K562 (cell line): ENCODE measurements around the gene SOAT2. TPM values are rescaled to one million over a fixed set of nuclear protein-coding genes. Genes with fewer than 3 reads are reported as not detected.

Experiments
- ATAC-seq: fragments of 200-7000 bp; cut with Tn5 transposase; 3 replicates; pipeline ENCODE4 v1.9.1; 2020; ENCODE audit warnings: moderate library complexity
- BruUV-seq: library from RNA; stranded (reverse); fragments of 400-500 nt; replicated peaks from 2 replicates; lab custom pipeline; 2021; lab: Mats Ljungman, UMichigan
- CTCF ChIA-PET: fragments of 300-600 bp; formaldehyde crosslinking; extraction: SDS; loops from one replicate; lab custom pipeline; 2021; ENCODE audit warnings: low intra/inter-chr PET ratio; lab: Yijun Ruan, JAX
- POLR2A ChIA-PET: fragments of 300-600, 350-650 bp; sonication (Branson Sonifier 250); formaldehyde crosslinking; extraction: SDS; loops from one replicate; lab custom pipeline; 2021; ENCODE audit warnings: antibody characterized with exemption, inconsistent platforms; lab: Yijun Ruan, JAX
- DNase-seq, 4 experiments: peaks; one replicate each; pipeline versions ENCODE4 v3.0.0 to v3.0.0-alpha.2; 2011 to 2018; ENCODE audit warnings: low spot score in 3 of 4, mixed read lengths in 3 of 4; ENCODE audit errors: extremely low read depth in 1 of 4
- FAIRE-seq: peaks from 2 replicates; lab custom pipeline; 2011; peaks lifted over from hg19 to GRCh38; lab: Jason Lieb, UNC
- H2AFZ ChIP-seq: 2 replicates; pipeline ENCODE4 v1.6.0; 2011; ENCODE audit warnings: low read depth, low read length, control low read depth, inconsistent platforms
- H3K27ac ChIP-seq: fragments of 200-600 bp; 3 replicates; pipeline ENCODE4 v1.8.0; 2011; ENCODE audit warnings: low read depth, mild to moderate bottlenecking, control low read depth, inconsistent platforms, low read length, moderate library complexity, mixed read lengths; ENCODE audit errors: extremely low read depth
- H3K27me3 ChIP-seq, 2 experiments: fragments of 300-600 bp in 1 of 2; 2 replicates in 1 of 2; 3 replicates in 1 of 2; pipeline versions ENCODE4 v1.6.0 to v1.8.0; 2011; ENCODE audit warnings: inconsistent platforms in 2 of 2, low read length in 2 of 2, mild to moderate bottlenecking in 1 of 2, mixed read lengths in 1 of 2, moderate library complexity in 1 of 2; ENCODE audit not compliant: control insufficient read depth in 2 of 2, insufficient read depth in 2 of 2
- H3K36me3 ChIP-seq: fragments of 300-600 bp; 3 replicates; pipeline ENCODE4 v1.8.0; 2011; ENCODE audit warnings: mild to moderate bottlenecking, low read length, inconsistent platforms; ENCODE audit not compliant: control insufficient read depth, insufficient read depth
- H3K4me1 ChIP-seq, 2 experiments: fragments of 200-600 bp in 1 of 2; replicated peaks in 1 of 2; 2 replicates in 1 of 2; 3 replicates in 1 of 2; pipeline versions ENCODE4 v1.5.1 to v1.8.0; 2011; ENCODE audit warnings: inconsistent platforms in 2 of 2, low read length in 2 of 2, mild to moderate bottlenecking in 1 of 2, mixed read lengths in 1 of 2, moderate library complexity in 1 of 2; ENCODE audit not compliant: control insufficient read depth in 2 of 2, insufficient read depth in 2 of 2
- H3K4me2 ChIP-seq: 2 replicates; pipeline ENCODE4 v1.6.1; 2011; ENCODE audit warnings: low read length, control low read depth, inconsistent platforms, mixed read lengths; ENCODE audit not compliant: insufficient read depth
- H3K4me3 ChIP-seq: fragments of 200-600 bp; sonication (generic), shearing (Covaris generic); 2 replicates; pipeline ENCODE4 v1.5.1; 2016; ENCODE audit warnings: control low read depth, inconsistent platforms
- H3K79me2 ChIP-seq: fragments of 200-600 bp; 3 replicates; pipeline ENCODE4 v1.8.0; 2011; ENCODE audit warnings: low read length, inconsistent platforms; ENCODE audit not compliant: control insufficient read depth, insufficient read depth
- H3K9ac ChIP-seq, 2 experiments: 2 replicates each; pipeline versions ENCODE4 v1.6.0 to v1.6.1; 2011; ENCODE audit warnings: low read depth in 2 of 2, low read length in 2 of 2, control low read depth in 1 of 2, inconsistent platforms in 1 of 2, mild to moderate bottlenecking in 1 of 2, mixed read lengths in 1 of 2; ENCODE audit not compliant: insufficient read depth in 1 of 2
- H3K9me1 ChIP-seq: one replicate; pipeline ENCODE4 v1.6.0; 2011; ENCODE audit warnings: inconsistent platforms, mild to moderate bottlenecking, low read length, moderate library complexity; ENCODE audit not compliant: control insufficient read depth, insufficient read depth
- H3K9me3 ChIP-seq: replicated peaks from 2 replicates; pipeline ENCODE4 v1.5.1; 2011; ENCODE audit warnings: low read depth, low read length, inconsistent platforms; ENCODE audit not compliant: control insufficient read depth, insufficient read depth
- H4K20me1 ChIP-seq: replicated peaks from 2 replicates; pipeline ENCODE4 v1.6.1; 2011; ENCODE audit warnings: low read length, inconsistent platforms, mixed read lengths; ENCODE audit not compliant: control insufficient read depth, insufficient read depth
- CREBBP ChIP-seq: IDR thresholded peaks from one replicate; pipeline ENCODE4 v1.6.1; 2012; ENCODE audit warnings: low read depth, mild to moderate bottlenecking, control low read depth, inconsistent platforms, low read length
- FOS ChIP-seq: IDR thresholded peaks from 3 replicates; pipeline ENCODE4 v1.6.1; 2011; ENCODE audit not compliant: insufficient read length; ENCODE audit errors: extremely low read depth
- NR4A1 ChIP-seq, 2 experiments: fragments of 250-450 bp in 1 of 2; fragments of 450-650 bp in 1 of 2; sonication (Bioruptor Pico) in 1 of 2; IDR thresholded peaks; 2 replicates each; pipeline versions ENCODE4 v1.4.0 to v1.6.1; 2016 to 2020; ENCODE audit warnings: mild to moderate bottlenecking in 2 of 2, missing compliant biosample characterization in 1 of 2, missing genetic modification characterization in 1 of 2, moderate library complexity in 1 of 2
- TBL1XR1 ChIP-seq, 2 experiments: IDR thresholded peaks; 2 replicates each; pipeline ENCODE4 v1.6.1; 2012; ENCODE audit warnings: improper control_type of control experiment in 2 of 2, low read length in 2 of 2, mild to moderate bottlenecking in 1 of 2
- ZBTB8A ChIP-seq: fragments of 450-650 bp; IDR thresholded peaks from 2 replicates; pipeline ENCODE4 v1.6.1; 2018; ENCODE audit warnings: mild to moderate bottlenecking, moderate library complexity; ENCODE audit not compliant: partially characterized antibody
- ZKSCAN8 ChIP-seq: fragments of 200-800 bp; sonication (Bioruptor generic); IDR thresholded peaks from 2 replicates; pipeline ENCODE4 v1.6.1; 2016; ENCODE audit warnings: missing genetic modification characterization, missing compliant biosample characterization
- ZNF232 ChIP-seq: sonication (generic); formaldehyde crosslinking; IDR thresholded peaks from 2 replicates; pipeline ENCODE4 v1.8.0; 2022; ENCODE audit warnings: mild to moderate bottlenecking, missing genetic modification reagents
- ZNF263 ChIP-seq: sonication (generic); formaldehyde crosslinking; IDR thresholded peaks from 2 replicates; pipeline ENCODE4 v1.8.0; 2022; ENCODE audit warnings: mild to moderate bottlenecking, missing genetic modification reagents, borderline replicate concordance
- WGBS: fragments of 100-300 bp; shearing (Covaris generic); methylation state at CpG from one replicate; pipeline ENCODE4 v1.1.6; 2016; ENCODE audit warnings: low coverage, mixed read lengths; ENCODE audit not compliant: insufficient coverage; ENCODE audit errors: missing lambda C conversion rate; 5-methylcytosine and 5-hydroxymethylcytosine counted together
- in situ Hi-C: fragments of 300-500 bp; cut with MboI; formaldehyde crosslinking; loops from 4 replicates; pipeline ENCODE4 v1.15.0; 2018; ENCODE audit warnings: inconsistent platforms, mixed read lengths
- intact Hi-C: fragments of 100-400 bp; cut with micrococcal nuclease; formaldehyde crosslinking; loops from 2 replicates; pipeline ENCODE4 v1.14.2; 2022
- polyA plus RNA-seq, 8 experiments: library from polyadenylated mRNA; depleted of rRNA in 4 of 8; stranded (reverse) in 5 of 8; unstranded in 3 of 8; fragments of >200 nt; fragmentation: Nextera tagmentation in 2 of 8; fragmentation: Illumina TruSeq in 1 of 8; extraction: Ambion mirVana in 2 of 8; extraction: Trizol in 1 of 8; gene quantifications; 2 replicates each; pipeline versions ENCODE4 v1.2.1 to v1.2.3, GENCODE V29; 2011 to 2014; ENCODE audit warnings: inconsistent platforms in 1 of 8, missing spikeins in 1 of 8
- total RNA-seq, 7 experiments: library from RNA; depleted of rRNA in 6 of 7; stranded (reverse); fragments of >200 nt in 6 of 7; fragmentation: Illumina TruSeq in 2 of 7; extraction: Trizol in 2 of 7; gene quantifications; 2 replicates each; pipeline versions ENCODE4 v1.2.1 to v1.2.3, GENCODE V29; 2011 to 2021; ENCODE audit warnings: low replicate concordance in 1 of 7
- TF ChIP-seq, protein P1 (sequence below): sonication (generic); formaldehyde crosslinking; IDR thresholded peaks from 2 replicates; pipeline ENCODE4 v1.9.0; 2022; ENCODE audit warnings: mild to moderate bottlenecking, missing genetic modification reagents
- TF ChIP-seq, protein P2 (sequence below): IDR thresholded peaks from 2 replicates; pipeline ENCODE4 v1.6.1; 2012; ENCODE audit warnings: low read depth, low read length, improper control_type of control experiment, borderline replicate concordance

SOAT2 gene
- total and polyA plus RNA-seq, 9 of the 15 experiments (the other 6 are each of a cell fraction or from before 2014, with no cell fraction given): 0.04 TPM; not detected in 8

DNA sequence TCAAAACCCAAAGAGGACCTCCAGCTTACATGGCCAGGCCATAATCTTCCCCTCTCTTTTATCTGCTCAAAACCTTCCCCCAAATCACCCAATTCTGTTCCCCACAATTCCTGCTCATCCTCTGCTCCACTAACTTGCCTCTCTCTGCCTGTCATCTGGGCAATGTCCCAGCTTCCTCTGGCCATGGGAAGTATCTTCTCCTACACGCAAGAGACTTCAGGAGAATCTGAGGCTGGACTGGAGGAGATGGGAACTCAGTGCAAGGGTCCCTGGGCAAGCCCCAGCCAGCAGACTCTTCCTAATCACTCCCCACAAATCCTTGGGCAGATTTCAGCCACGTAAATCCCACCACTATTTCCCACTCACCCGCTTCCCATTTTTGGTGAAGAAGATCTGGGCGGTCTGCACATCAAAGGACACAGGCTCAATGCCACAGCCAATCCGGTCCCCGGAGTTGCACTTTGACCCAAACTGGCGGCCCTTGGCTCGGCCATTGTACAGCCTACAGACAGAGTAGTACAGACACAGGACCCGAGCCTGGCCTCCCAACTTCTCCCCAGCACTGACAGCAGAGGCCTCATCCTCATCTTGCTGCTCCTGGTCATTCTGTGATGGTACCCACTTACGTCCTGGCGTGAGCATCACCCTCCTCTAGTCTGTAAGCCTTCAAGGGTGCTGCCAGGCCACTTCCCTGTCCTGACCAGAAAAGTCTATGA is 28.8 kb upstream of the SOAT2 start:
- no peaks in the 10 kb centered on the region for H3K9me1 ChIP-seq
- intact Hi-C loops (no loop called here), in situ Hi-C loops (no loop called here)
- H3K4me3 ChIP-seq: no peak overlapping the region
- H4K20me1 ChIP-seq: no peaks in the 10 kb centered on the region
- no peak overlapping the region for H3K4me2 ChIP-seq
- no TSS peak for BruUV-seq
- no peak for DNase-seq
- H3K9ac ChIP-seq: no peak overlapping the region
- WGBS: 85% methylated on average over 11 of the region's 11 CpGs
- CTCF ChIA-PET: interaction anchor here (0.7 kb wide), 1 partner anchor 178 kb away, joined by 4 read pairs; no protein-coding TSS in a partner anchor
- peaks cover 8% of the 10 kb centered on the region; the same call in 2 of the 3 replicates for H3K79me2 ChIP-seq
- TF ChIP-seq, protein P1, sequence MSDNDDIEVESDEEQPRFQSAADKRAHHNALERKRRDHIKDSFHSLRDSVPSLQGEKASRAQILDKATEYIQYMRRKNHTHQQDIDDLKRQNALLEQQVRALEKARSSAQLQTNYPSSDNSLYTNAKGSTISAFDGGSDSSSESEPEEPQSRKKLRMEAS (CRISPR knock-in tag): 0 out of 2 replicates have a peak, but pooled peaks have one; percentile 20
- no peak for TF ChIP-seq TBL1XR1 (IDR thresholded peaks at IDR 0.05; ENCODE audit: low read length in 2 of 2)
- peaks cover 22 to 35% of the 10 kb centered on the region in 2 experiments for H3K4me1 ChIP-seq
- peaks cover 14% of the 10 kb centered on the region; the same call in 2 of the 3 replicates for H3K36me3 ChIP-seq
- ATAC-seq: no peak
- H2AFZ ChIP-seq: no peak overlapping the region
- POLR2A ChIA-PET: interaction anchor here (0.7 kb wide), 1 partner anchor 19 kb away, joined by 3 read pairs; no protein-coding TSS in a partner anchor
- no peak for FAIRE-seq
- H3K27me3 ChIP-seq: no peaks in the 10 kb centered on the region
- H3K27ac ChIP-seq: no peak overlapping the region
- H3K9me3 ChIP-seq: no peaks in the 10 kb centered on the region

DNA sequence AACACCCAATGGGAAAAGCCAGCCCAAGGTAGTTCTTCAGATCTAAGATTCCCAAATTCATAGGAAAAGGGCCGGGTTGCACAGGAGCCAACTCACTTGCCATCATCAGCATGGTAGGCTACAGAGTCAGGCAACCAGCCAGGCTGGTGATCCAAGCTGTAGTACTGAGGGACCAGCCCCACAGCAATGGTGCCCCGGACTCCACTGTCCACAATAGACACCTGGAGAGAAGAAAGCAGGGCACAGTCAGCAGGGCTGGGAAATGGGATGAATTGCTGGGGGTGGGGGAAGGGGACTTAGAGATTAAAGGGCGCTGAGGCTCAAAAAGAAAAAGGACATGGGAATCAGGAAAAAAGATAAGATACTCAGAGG is 28.3 kb upstream of the SOAT2 start:
- Histone ChIP-seq H3K4me3 (no peak overlapping the region), H3K27ac (no peak overlapping the region), H3K27me3 (no peaks in the 10 kb centered on the region), H3K4me1 (peaks cover 22 to 40% of the 10 kb centered on the region in 2 experiments), H3K79me2 (peaks cover 8% of the 10 kb centered on the region; the same call in 2 of the 3 replicates), H3K9ac (no peak overlapping the region), H3K9me1 (no peaks in the 10 kb centered on the region), H4K20me1 (no peaks in the 10 kb centered on the region), H3K9me3 (no peaks in the 10 kb centered on the region), H2AFZ (no peak overlapping the region), H3K36me3 (peaks cover 14% of the 10 kb centered on the region; the same call in 2 of the 3 replicates), H3K4me2 (no peak overlapping the region)
- no TSS peak for BruUV-seq
- intact Hi-C loops: no loop called here
- in situ Hi-C loops: no loop called here
- WGBS: 55% methylated on average over 3 of the region's 3 CpGs
- ChIA-PET CTCF (no interaction called here), POLR2A (no interaction called here)
- FAIRE-seq (no peak), ATAC-seq (no peak), DNase-seq (no peak)
- TF ChIP-seq FOS (no peak), ZBTB8A (no peak), ZNF232 (CRISPR knock-in tag) (no peak), CREBBP (no peak), ZNF263 (no peak), NR4A1 (CRISPR knock-in tag; IDR thresholded peaks at IDR 0.05) (no peak), NR4A1 (tag; IDR thresholded peaks at IDR 0.05) (no peak), ZKSCAN8 (CRISPR knock-in tag) (no peak)
- TF ChIP-seq, protein P2, sequence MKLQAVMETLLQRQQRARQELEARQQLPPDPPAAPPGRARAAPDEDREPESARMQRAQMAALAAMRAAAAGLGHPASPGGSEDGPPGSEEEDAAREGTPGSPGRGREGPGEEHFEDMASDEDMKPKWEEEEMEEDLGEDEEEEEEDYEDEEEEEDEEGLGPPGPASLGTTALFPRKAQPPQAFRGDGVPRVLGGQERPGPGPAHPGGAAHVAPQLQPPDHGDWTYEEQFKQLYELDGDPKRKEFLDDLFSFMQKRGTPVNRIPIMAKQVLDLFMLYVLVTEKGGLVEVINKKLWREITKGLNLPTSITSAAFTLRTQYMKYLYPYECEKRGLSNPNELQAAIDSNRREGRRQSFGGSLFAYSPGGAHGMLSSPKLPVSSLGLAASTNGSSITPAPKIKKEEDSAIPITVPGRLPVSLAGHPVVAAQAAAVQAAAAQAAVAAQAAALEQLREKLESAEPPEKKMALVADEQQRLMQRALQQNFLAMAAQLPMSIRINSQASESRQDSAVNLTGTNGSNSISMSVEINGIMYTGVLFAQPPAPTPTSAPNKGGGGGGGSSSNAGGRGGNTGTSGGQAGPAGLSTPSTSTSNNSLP: no peak
